Common myeloid progenitor, CD34-positive (primary cell): ENCODE results near the gene IFI27L2.

Source experiments
- CTCF ChIA-PET: fragments of 350-600 bp; sonication (Branson Sonifier 250); formaldehyde crosslinking; loops from one replicate; lab custom pipeline; 2021; ENCODE audit warnings: antibody characterized with exemption; lab: Charles Lee
- POLR2A ChIA-PET: fragments of 350-600 bp; sonication (Branson Sonifier 250); formaldehyde crosslinking; loops from one replicate; lab custom pipeline; 2021; ENCODE audit warnings: antibody characterized with exemption; lab: Charles Lee
- DNase-seq, 3 donors: peaks; one replicate each; pipeline versions ENCODE4 v3.0.0 to v3.0.0-alpha.2; 2013
- H3K27ac ChIP-seq, 2 experiments: 1 replicate in 1 of 2; 2 replicates in 1 of 2; pipeline ENCODE4 v1.7.0; 2013; ENCODE audit warnings: inconsistent platforms in 2 of 2, low read length in 2 of 2, mild to moderate bottlenecking in 2 of 2, low read depth in 1 of 2, moderate library complexity in 1 of 2; ENCODE audit not compliant: severe bottlenecking in 2 of 2, insufficient read depth in 1 of 2, poor library complexity in 1 of 2
- H3K27me3 ChIP-seq, 5 experiments: replicated peaks in 2 of 5; 1 replicate in 3 of 5; 2 replicates in 2 of 5; pipeline versions ENCODE4 v1.6.1 to v1.7.0; 2013; ENCODE audit warnings: low read length in 4 of 5, mild to moderate bottlenecking in 2 of 5, moderate library complexity in 2 of 5, inconsistent platforms in 1 of 5; ENCODE audit not compliant: insufficient read depth in 5 of 5, control insufficient read depth in 4 of 5
- H3K36me3 ChIP-seq, 4 experiments: 1 replicate in 2 of 4; 2 replicates in 2 of 4; pipeline versions ENCODE4 v1.6.1 to v1.7.0; 2013; ENCODE audit warnings: low read length in 3 of 4, control low read depth in 1 of 4, mild to moderate bottlenecking in 1 of 4; ENCODE audit not compliant: control insufficient read depth in 4 of 4, insufficient read depth in 4 of 4
- H3K4me1 ChIP-seq, 4 experiments: 1 replicate in 3 of 4; 2 replicates in 1 of 4; pipeline versions ENCODE4 v1.6.1 to v1.7.1; 2013; ENCODE audit warnings: low read length in 3 of 4, mild to moderate bottlenecking in 3 of 4, control low read depth in 1 of 4, inconsistent platforms in 1 of 4, moderate library complexity in 1 of 4; ENCODE audit not compliant: control insufficient read depth in 4 of 4, insufficient read depth in 4 of 4; ENCODE audit errors: control extremely low read depth in 1 of 4
- H3K4me3 ChIP-seq, 7 experiments: 1 replicate in 4 of 7; 2 replicates in 3 of 7; pipeline versions ENCODE4 v1.5.1 to v1.7.0; 2013; ENCODE audit warnings: mild to moderate bottlenecking in 7 of 7, low read length in 6 of 7, moderate library complexity in 6 of 7, inconsistent platforms in 2 of 7, low read depth in 2 of 7, control low read depth in 1 of 7; ENCODE audit not compliant: insufficient read depth in 4 of 7, control insufficient read depth in 1 of 7; ENCODE audit errors: extremely low read depth in 1 of 7
- H3K9me3 ChIP-seq, 5 experiments: 1 replicate in 4 of 5; 2 replicates in 1 of 5; pipeline versions ENCODE4 v1.6.1 to v1.7.1; 2013; ENCODE audit warnings: low read length in 4 of 5, mild to moderate bottlenecking in 2 of 5, inconsistent platforms in 1 of 5, low read depth in 1 of 5, moderate library complexity in 1 of 5; ENCODE audit not compliant: control insufficient read depth in 4 of 5, insufficient read depth in 2 of 5; ENCODE audit errors: control extremely low read depth in 1 of 5
- WGBS: methylation state at CpG from one replicate; pipeline ENCODE4 v1.1.5; 2013; ENCODE audit not compliant: insufficient coverage; 5-methylcytosine and 5-hydroxymethylcytosine counted together

Gene IFI27L2

GRCh38 chr14:94126800-94127199 lies 2.6 kb downstream of the IFI27L2 start:
- peaks cover 0 to 2% (median 0%) of the 10 kb centered on the region in 4 experiments for H3K36me3 ChIP-seq
- ChIA-PET POLR2A (no interaction called here), CTCF (interaction anchor here (2.8 kb wide), 1 partner anchor 11 kb away, joined by 16 read pairs; no protein-coding TSS in a partner anchor)
- H3K9me3 ChIP-seq, result peaks cover 0 to 3% (median 0%) of the 10 kb centered on the region in 5 experiments
- no peak overlapping the region for H3K27ac ChIP-seq
- peaks cover 0 to 6% (median 0%) of the 10 kb centered on the region in 5 experiments for H3K27me3 ChIP-seq
- H3K4me1 ChIP-seq, result peaks cover 0 to 16% (median 14%) of the 10 kb centered on the region in 4 experiments
- 100% methylated on average over 5 of the region's 5 CpGs for WGBS
- no peak overlapping the region for H3K4me3 ChIP-seq
- DNase-seq, result no peak

DNA sequence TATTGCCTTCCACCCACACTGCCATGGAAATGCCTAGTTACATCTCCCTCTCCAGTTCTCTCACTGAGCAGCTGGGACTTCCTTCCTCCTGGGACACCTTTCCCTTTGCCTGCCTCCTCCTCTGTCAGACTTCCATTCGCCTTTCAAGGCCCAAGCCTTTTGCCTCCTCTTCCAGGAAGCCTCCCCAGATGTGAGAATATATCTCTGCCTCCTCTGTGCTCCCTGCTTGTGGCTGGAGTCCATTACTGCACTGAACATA lies 3.1 kb downstream of the IFI27L2 start:
- 89% methylated on average over 1 of the region's 1 CpG for WGBS
- Histone ChIP-seq H3K4me3 (no peak overlapping the region), H3K4me1 (peaks cover 0 to 16% (median 14%) of the 10 kb centered on the region in 4 experiments), H3K9me3 (peaks cover 0 to 3% (median 0%) of the 10 kb centered on the region in 5 experiments), H3K27me3 (peaks cover 0 to 6% (median 0%) of the 10 kb centered on the region in 5 experiments), H3K27ac (no peak overlapping the region), H3K36me3 (peaks cover 0 to 2% (median 0%) of the 10 kb centered on the region in 4 experiments)
- CTCF ChIA-PET, result no interaction called here
- no peak for DNase-seq
- POLR2A ChIA-PET, result no interaction called here

- ChIA-PET CTCF (interaction anchor here (1.4 to 2.7 kb wide), 2 partner anchors 10 to 11 kb away, joined by 6 to 10 read pairs; no protein-coding TSS in a partner anchor), POLR2A (no interaction called here)
- 92% methylated on average over 4 of the region's 6 CpGs for WGBS
- Histone ChIP-seq H3K4me1 (peaks cover 0 to 16% (median 14%) of the 10 kb centered on the region in 4 experiments), H3K4me3 (no peak overlapping the region), H3K36me3 (peaks cover 0 to 2% (median 0%) of the 10 kb centered on the region in 4 experiments), H3K27ac (no peak overlapping the region), H3K9me3 (peaks cover 0 to 3% (median 2%) of the 10 kb centered on the region in 5 experiments), H3K27me3 (peaks cover 0 to 3% (median 0%) of the 10 kb centered on the region in 5 experiments)
- DNase-seq, result no peak
Measured at GRCh38 chr14:94125659-94126418, 3.6 kb downstream of the IFI27L2 start.

GRCh38 chr14:94124582-94125377 lies 4.6 kb downstream of the IFI27L2 start:
- CTCF ChIA-PET, result interaction anchor here (1.4 to 2.7 kb wide), 2 partner anchors 9 to 12 kb away, joined by 6 to 10 read pairs; no protein-coding TSS in a partner anchor
- Histone ChIP-seq H3K4me3 (no peak overlapping the region), H3K9me3 (peaks cover 3 to 13% (median 4%) of the 10 kb centered on the region in 5 experiments), H3K4me1 (peaks cover 0 to 9% (median 9%) of the 10 kb centered on the region in 4 experiments), H3K27me3 (peaks cover 0 to 5% (median 0%) of the 10 kb centered on the region in 5 experiments), H3K27ac (no peak overlapping the region), H3K36me3 (peaks cover 0 to 2% (median 0%) of the 10 kb centered on the region in 4 experiments)
- POLR2A ChIA-PET, result no interaction called here
- WGBS, result 100% methylated on average over 5 of the region's 9 CpGs
- no peak for DNase-seq

DNA sequence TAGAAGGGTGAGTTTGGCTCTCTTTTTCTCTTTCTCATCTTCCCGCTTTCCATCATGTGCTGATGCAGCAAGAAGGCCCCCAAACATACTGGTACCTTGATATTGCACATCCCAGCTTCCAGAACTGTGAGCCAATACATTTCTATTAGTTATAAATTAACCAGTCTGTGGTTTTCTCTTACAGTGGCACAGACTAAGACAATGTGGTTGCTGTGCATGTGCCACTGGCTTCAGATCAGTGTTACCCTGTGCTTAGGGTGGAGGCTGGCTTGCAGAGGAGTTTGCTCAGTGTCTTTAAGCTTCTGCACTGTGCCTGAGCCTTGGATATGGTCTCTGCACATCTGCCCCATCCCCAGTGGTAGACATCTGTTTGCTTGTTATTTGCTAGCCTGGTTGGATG lies 5.5 kb downstream of the IFI27L2 start:
- peaks cover 3 to 22% (median 7%) of the 10 kb centered on the region in 5 experiments for H3K9me3 ChIP-seq
- ChIA-PET CTCF (interaction anchor here (2.7 kb wide), 1 partner anchor 13 kb away, joined by 10 read pairs; no protein-coding TSS in a partner anchor), POLR2A (no interaction called here)
- peaks cover 0 to 3% (median 1%) of the 10 kb centered on the region in 4 experiments for H3K4me1 ChIP-seq
- H3K27ac ChIP-seq, result no peak overlapping the region
- no peak overlapping the region for H3K4me3 ChIP-seq
- 100% methylated on average over 1 of the region's 1 CpG for WGBS
- H3K27me3 ChIP-seq, result peaks cover 0 to 9% (median 0%) of the 10 kb centered on the region in 5 experiments
- no peak for DNase-seq
- peaks cover 0 to 2% (median 0%) of the 10 kb centered on the region in 4 experiments for H3K36me3 ChIP-seq

DNA sequence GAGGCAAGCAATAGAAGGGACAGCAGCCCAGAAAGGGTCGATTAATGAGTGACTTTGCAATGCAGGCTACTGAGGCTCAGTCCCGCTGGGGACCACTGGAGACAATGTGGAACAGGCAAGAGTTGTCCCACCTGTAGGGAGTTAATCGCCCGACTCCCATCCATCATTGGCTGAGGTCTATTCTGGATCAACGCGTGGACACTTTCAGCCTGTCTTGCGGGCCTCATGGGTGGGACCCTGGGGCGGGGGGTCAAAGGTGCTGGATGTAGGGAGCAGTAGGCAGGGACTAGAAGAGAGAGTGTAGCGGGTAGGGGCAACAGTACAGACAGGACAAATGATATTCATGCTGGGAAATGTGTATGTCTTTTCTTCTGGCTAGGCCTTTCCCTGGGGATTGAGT lies 6.1 kb downstream of the IFI27L2 start:
- CTCF ChIA-PET, result interaction anchor here (2.7 kb wide), 1 partner anchor 13 kb away, joined by 10 read pairs; no protein-coding TSS in a partner anchor
- POLR2A ChIA-PET, result no interaction called here
- peaks cover 0 to 9% (median 0%) of the 10 kb centered on the region in 5 experiments for H3K27me3 ChIP-seq

More for the DNA sequence above, 6.1 kb downstream of the IFI27L2 start:
- no peak overlapping the region for H3K27ac ChIP-seq
- WGBS, result 97% methylated on average over 8 of the region's 9 CpGs
- H3K4me3 ChIP-seq, result no peak overlapping the region
- peaks cover 0 to 2% (median 0%) of the 10 kb centered on the region in 4 experiments for H3K36me3 ChIP-seq
- no peaks in the 10 kb centered on the region for H3K4me1 ChIP-seq
- no peak for DNase-seq
- H3K9me3 ChIP-seq, result peaks cover 3 to 22% (median 7%) of the 10 kb centered on the region in 5 experiments
